NK-92 treated with Interleukin-12 subunit alpha and Interleukin-12 subunit beta, amount 100 ng/mL, for 24 hours (cell line): ENCODE results near the gene SLC50A1.
"Not testable (repeated sequence)": the region's sequence is repeated elsewhere in the genome, so short reads cannot be mapped to it uniquely, and the experiment has no call there.

Experiments
- DNase-seq: peaks from one replicate; lab custom pipeline; 2025; lab: John Stamatoyannopoulos, UW

SLC50A1 gene

DNA sequence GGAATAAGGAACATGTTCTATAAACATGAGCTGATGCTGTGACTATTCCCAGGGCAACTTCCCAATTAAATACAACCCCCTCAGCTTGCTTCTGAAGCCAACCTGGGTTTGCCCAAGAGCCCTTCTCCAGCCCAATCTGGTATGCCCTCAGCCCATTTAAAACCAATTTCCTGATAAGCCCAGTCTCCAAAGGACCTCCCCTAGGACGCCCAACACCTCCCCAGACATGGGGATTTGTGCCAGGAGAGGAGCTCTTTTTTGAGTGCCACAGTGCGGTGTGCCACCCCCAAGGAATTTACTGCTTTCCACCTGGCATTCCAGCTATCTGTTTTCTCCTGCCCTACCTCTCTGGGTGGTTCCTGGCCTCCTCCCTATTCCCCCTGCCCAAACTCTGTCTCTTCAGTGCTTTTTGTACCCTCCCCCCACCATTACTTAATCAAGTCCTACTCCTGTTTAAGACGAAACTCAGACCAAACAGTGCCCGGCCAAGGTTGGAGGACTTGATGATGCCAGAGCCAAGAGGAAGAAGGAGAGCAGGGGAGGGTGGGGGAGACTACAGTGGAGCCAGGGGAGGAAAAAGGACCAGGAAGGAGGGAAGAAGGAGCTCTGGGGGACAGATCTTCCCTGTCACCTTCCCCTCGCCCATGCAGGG is 19.4 kb upstream of the SLC50A1 start:
- DNase-seq, result no peak

GRCh38 chr1:155117610-155118009 is 18.0 kb upstream of the SLC50A1 start:
- no peak for DNase-seq

GRCh38 chr1:155118090-155118489 is 17.6 kb upstream of the SLC50A1 start:
- DNase-seq, result not testable (repeated sequence)

DNA sequence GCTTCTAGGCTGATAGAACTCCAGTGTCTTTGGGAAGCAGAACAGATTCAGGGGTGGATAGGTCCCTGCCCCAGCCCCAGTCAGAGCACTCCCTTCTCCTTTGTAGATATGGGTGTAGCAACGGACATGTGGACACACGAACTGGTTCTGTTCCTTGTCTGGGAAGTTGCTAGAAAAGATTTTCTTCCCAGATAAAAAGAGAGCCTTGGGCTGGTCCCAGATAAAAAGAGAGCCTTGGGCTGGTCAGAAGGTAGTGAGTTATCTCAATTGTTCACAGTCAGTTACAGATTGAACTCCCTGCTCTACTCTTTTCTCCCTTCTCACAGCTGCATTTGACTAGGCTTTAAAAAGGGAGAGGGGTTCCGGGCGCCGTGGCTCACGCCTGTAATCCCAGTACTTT is 15.4 kb upstream of the SLC50A1 start:
- DNase-seq, result no peak

DNA sequence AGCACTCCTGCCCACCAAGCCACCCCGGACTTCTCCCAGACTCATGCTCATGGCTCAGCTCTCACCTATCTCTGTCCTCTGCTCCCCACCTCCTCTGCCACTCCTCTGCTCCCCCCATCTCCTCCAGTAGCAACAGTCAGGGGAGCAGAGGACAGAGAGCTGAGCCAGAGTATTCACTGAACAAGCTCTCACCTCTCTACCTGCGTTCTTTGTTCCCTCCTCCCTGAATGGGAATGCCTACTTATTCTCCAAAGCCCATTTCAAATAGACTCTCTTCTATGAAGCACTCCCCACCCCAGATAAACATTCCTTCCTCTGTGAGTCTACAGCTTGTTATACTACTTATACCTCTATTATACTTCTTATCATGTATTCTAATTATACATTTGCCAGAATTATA is 14.4 kb upstream of the SLC50A1 start:
- DNase-seq, result no peak

DNA sequence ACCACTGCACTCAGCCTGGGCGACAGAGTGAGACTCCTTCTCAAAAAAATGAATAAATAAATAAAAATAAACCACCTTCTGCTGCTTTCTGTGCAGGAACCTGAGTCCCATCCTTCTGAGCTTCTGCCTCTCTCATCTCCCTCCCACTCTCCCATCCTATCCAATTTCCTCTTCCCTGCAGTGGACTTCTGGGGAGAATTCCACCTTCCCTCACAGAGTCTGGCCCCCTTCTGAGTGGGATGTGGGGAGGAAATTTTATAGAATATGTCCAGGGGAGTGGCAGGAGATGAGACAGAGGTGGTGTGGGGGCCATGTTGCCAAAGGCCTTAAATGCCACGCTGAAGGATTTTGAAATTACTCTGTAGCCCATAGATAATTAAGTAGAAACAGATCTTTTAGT is 13.3 kb upstream of the SLC50A1 start:
- DNase-seq, result no peak

GRCh38 chr1:155123801-155124200 is 11.9 kb upstream of the SLC50A1 start:
- no peak for DNase-seq

- DNase-seq, result no peak
Measured at GRCh38 chr1:155124503-155125463, 10.9 kb upstream of the SLC50A1 start.

DNA sequence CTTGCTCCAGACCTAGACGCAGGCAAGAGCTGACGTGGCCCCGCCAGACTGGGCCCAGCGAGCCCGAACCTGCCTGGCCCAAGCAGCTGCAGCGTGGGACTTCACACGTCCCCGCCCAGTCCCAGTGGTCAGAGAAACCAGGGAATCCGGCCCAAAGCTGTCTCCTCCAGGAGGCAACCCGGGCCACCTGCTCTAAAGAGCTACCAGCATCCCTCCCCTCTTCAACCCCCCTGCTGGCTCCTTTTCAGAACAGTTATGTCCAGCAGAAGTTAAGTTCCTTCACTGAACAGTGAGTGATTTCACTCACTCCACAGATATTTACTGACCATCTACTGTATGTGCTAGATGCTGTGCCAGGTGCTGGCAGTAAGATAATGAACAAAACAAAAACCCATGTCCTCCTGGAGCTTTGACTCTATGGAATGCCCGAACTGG is 10.1 kb upstream of the SLC50A1 start:
- DNase-seq, result no peak

DNA sequence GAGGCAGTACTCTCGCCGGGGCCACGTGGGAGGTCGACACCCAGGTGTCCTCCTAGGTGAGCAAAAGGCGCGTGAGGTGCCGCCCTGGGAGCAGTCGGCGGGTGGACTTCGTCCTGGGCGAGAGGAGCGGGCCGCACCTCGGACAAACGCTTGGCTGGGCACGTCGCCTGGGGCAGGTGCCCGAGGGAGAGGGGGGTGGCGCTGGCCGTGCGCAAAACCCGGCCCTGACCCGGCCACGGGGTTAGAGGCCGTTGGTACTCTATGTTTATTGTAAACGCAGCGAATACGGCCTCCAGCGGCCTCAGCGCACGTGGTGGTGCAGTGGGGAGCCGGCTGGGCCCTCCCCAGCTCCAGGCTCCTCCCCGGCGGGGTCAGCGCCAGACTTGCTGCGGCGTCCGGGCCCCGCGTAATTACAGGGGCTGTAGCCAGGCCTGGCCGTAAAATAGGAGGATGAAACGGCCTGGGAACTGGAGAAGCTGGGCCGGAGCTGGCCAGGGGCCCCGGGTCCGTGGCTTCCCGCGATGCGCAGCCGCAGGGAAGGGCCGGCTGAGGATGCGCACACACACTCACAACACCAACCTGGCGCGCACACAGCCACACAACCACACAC is 9.6 kb upstream of the SLC50A1 start:
- DNase-seq, result no peak

GRCh38 chr1:155126556-155127104 is 9.0 kb upstream of the SLC50A1 start:
- no peak for DNase-seq

GRCh38 chr1:155127105-155127966 is 8.3 kb upstream of the SLC50A1 start, which contains the start of gene EFNA1:
EFNA1 (plus strand) TSS chr1:155127876; CDS start chr1:155127978, 102 bp downstream.
- DNase-seq, result no peak

DNA sequence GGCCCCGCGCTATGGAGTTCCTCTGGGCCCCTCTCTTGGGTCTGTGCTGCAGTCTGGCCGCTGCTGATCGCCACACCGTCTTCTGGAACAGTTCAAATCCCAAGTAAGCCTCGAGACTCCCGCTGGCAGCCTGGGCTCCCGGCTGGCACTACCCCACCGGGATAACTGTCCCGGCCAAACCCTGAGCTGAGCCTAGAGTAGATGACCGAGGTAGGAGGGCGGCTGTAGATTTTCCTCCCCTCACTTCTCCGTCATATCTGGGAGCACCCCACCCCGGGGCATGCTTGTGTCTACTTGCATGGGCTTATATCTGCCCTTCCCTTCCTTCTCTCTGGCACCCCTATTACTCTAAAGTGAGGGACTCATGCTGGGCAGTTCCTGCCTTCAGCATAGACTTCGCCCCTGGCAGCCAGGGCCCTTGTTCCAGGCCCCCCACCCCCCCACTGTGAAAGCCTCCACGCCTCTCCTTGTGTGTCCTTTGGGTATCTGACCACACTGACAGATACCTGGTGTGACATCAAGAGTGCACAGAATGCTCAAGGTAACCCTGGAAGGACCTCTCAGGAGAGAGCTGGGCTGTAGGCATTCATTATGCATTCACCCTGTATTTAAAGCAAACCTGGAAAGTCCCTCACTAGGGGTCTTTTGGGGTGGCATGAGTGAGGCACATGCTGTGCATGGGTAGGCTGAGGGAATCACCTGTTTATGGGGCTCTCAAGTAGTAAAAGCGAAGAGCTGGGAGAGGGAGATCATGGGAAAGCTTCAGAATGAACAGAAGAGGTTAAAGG is 7.5 kb upstream of the SLC50A1 start:
- DNase-seq, result no peak

DNA sequence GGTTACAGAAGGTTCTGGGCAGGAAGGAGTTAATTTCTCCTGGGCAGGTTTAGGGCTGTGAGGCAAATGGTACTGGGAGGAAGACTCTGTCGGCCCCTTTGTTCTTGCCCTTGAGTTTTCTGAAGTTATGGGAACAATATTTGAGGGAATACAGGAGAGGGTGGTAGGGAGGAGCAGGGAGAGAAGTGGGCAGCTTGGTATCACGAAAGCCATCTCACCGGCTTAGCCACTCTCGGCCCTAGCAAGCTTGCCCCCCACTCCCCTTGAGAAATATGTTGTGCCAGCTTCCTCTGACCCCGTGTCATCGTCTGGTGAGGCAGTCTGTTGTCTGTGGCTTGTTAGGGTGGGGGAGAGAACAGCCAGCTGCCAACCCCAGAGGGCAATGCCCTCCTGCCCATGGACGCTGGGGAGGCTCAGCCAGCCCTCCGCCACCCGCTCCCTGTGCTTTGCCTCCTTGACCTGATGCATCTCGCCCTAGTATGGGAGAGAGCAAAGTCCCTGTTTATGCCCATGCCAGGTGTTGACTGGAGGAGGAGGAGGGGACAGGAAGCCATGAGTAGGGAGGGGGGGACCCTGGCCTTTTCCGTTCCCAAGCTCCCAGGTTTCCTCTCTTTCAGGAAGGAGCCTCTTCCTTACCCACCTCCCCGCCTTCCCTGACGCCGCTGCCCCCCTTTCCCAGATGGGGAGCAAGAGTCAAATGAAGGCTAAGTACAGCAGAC is 6.7 kb upstream of the SLC50A1 start:
- no peak for DNase-seq

- no peak for DNase-seq
Measured at GRCh38 chr1:155130272-155131006, 5.2 kb upstream of the SLC50A1 start.

- no peak for DNase-seq
Measured at GRCh38 chr1:155131285-155131684, 4.4 kb upstream of the SLC50A1 start.

DNA sequence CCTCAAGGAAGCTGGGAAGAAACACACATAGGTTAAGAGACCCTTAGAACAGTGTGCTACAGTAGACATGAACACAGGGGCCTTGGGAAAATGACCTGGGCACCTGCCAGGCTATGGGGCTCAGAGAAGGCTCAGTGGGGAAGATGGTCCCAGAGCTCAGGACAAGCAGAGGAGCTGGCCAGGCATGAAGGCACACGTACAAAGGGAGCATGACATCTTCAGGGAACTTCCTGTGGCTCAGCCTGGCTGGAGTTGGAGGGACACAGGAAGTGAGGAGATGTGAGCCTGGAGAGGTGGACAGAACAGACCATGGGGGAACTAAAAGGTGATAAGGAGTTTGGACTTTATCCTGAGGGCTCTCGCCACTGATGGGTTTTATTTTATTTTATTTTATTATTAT is 3.8 kb upstream of the SLC50A1 start:
- DNase-seq, result no peak

- no peak for DNase-seq
Measured at GRCh38 chr1:155133799-155134281, 1.8 kb upstream of the SLC50A1 start.

- DNase-seq, result no peak
Measured at GRCh38 chr1:155134322-155134721, 1.3 kb upstream of the SLC50A1 start.
